ENCODE measurements around the gene NDUFAF4.

NDUFAF4 gene

DNA sequence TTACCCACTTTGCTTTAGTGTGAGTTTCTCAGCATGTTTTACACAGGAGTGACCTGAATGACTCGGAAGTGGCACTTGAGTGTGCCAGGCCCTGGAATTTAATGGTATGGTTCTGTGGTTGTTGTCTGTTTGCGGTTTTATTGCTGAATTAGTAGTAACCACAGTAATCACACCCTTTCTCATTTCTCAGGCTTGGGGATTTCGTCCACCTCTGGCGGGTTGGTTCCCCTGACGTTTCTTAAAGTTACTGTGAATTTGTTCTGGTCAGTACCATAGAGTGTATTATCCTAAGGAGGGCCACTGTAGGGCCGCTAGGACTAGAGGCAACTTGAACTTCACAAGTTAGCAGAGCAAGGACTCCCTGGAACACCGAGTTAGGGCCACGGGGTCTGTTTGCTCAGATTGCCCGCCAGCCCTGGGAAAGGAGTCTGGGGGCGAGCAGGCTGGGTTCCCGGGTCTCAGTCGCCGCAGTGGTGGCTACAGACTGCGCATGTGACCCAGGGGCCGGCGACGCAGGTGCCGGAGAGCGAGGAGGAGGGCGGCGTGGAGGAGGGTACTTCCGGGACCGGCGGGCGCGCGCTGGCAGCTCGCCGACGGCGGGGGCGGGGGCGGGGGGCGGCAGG, 26.3 kb upstream of the NDUFAF4 start:
- H4K91ac ChIP-seq (ENCODE audit: low read depth, low read length, poor library complexity), result no peak overlapping the region
- peak overlapping the region; percentile 74 to 82 for H3K4me3 ChIP-seq (ENCODE audit: low read length in 2 of 2)
- no peaks in the 10 kb centered on the region for H3K9me3 ChIP-seq (replicated peaks in 1 of 2; ENCODE audit: control insufficient read depth in 2 of 2, insufficient read depth in 1 of 2, low read depth in 1 of 2, low read length in 2 of 2)
- peaks cover 2% of the 10 kb centered on the region in 2 donors for H3K4me1 ChIP-seq (ENCODE audit: control insufficient read depth in 2 of 2, insufficient read depth in 1 of 2, low read depth in 1 of 2, low read length in 2 of 2)
- peak overlapping the region; percentile 84 for H3K18ac ChIP-seq (ENCODE audit: low read length)
- H3K4me2 ChIP-seq (ENCODE audit: insufficient read depth, low read length, poor library complexity, severe bottlenecking), result peak overlapping the region; percentile 88
- H2BK5ac ChIP-seq (ENCODE audit: low read length), result no peak overlapping the region
- WGBS, 2 donors (ENCODE audit: extremely low coverage in 2 of 2, insufficient read length in 2 of 2, insufficient replicate concordance in 1 of 2), result no CpG with 5 or more reads among the region's 34 CpGs
- no peak overlapping the region for H3K14ac ChIP-seq (ENCODE audit: low read length)
- H3K27me3 ChIP-seq (ENCODE audit: control insufficient read depth in 3 of 3, insufficient read depth in 3 of 3, low read depth in 1 of 3, low read length in 3 of 3), result peaks cover 0 to 66% (median 0%) of the 10 kb centered on the region in 3 experiments
- no peak overlapping the region for H2BK12ac ChIP-seq (ENCODE audit: low read length)
- H2BK120ac ChIP-seq (ENCODE audit: low read depth, low read length), result no peak overlapping the region
- H3K23ac ChIP-seq (ENCODE audit: low read depth, low read length, poor library complexity), result no peak overlapping the region
- H3K9ac ChIP-seq (ENCODE audit: low read depth, low read length, poor library complexity), result peak overlapping the region; percentile 64
- DNase-seq (ENCODE audit: low spot score), result no peak
- H4K8ac ChIP-seq (ENCODE audit: low read depth, low read length), result no peak overlapping the region
- no peaks in the 10 kb centered on the region for H3K79me1 ChIP-seq (ENCODE audit: low read depth, low read length)
- no peaks in the 10 kb centered on the region for H3K36me3 ChIP-seq (replicated peaks in 1 of 2; ENCODE audit: control insufficient read depth in 2 of 2, insufficient read depth in 2 of 2, low read length in 2 of 2)
- no peak overlapping the region for H2AK5ac ChIP-seq (ENCODE audit: low read depth, low read length)
- peak overlapping the region; percentile 97 for H2AFZ ChIP-seq (ENCODE audit: low read length)
- H3K27ac ChIP-seq (replicated peaks; ENCODE audit: low read length), result no peak overlapping the region
- no peak overlapping the region for H3K4ac ChIP-seq (ENCODE audit: low read length)
- no peak overlapping the region for H2BK15ac ChIP-seq (ENCODE audit: low read length)

- Histone ChIP-seq H3K9ac (ENCODE audit: low read depth, low read length, poor library complexity) (no peak overlapping the region), H3K9me3 (replicated peaks in 1 of 2; ENCODE audit: control insufficient read depth in 2 of 2, insufficient read depth in 1 of 2, low read depth in 1 of 2, low read length in 2 of 2) (no peaks in the 10 kb centered on the region), H2AK5ac (ENCODE audit: low read depth, low read length) (no peak overlapping the region), H3K36me3 (replicated peaks in 1 of 2; ENCODE audit: control insufficient read depth in 2 of 2, insufficient read depth in 2 of 2, low read length in 2 of 2) (no peaks in the 10 kb centered on the region), H3K4me3 (ENCODE audit: low read length in 2 of 2) (peak overlapping the region in 1 of 2 donors; percentile 74), H3K14ac (ENCODE audit: low read length) (no peak overlapping the region), H3K4me1 (ENCODE audit: control insufficient read depth in 2 of 2, insufficient read depth in 1 of 2, low read depth in 1 of 2, low read length in 2 of 2) (peaks cover 2% of the 10 kb centered on the region in 2 donors), H3K79me1 (ENCODE audit: low read depth, low read length) (no peaks in the 10 kb centered on the region), H2BK5ac (ENCODE audit: low read length) (no peak overlapping the region), H2BK15ac (ENCODE audit: low read length) (no peak overlapping the region), H3K23ac (ENCODE audit: low read depth, low read length, poor library complexity) (no peak overlapping the region), H3K27ac (replicated peaks; ENCODE audit: low read length) (no peak overlapping the region), H4K91ac (ENCODE audit: low read depth, low read length, poor library complexity) (no peak overlapping the region), H2BK120ac (ENCODE audit: low read depth, low read length) (no peak overlapping the region), H3K4me2 (ENCODE audit: insufficient read depth, low read length, poor library complexity, severe bottlenecking) (no peak overlapping the region), H2BK12ac (ENCODE audit: low read length) (no peak overlapping the region), H3K4ac (ENCODE audit: low read length) (no peak overlapping the region), H3K27me3 (ENCODE audit: control insufficient read depth in 3 of 3, insufficient read depth in 3 of 3, low read depth in 1 of 3, low read length in 3 of 3) (peaks cover 0 to 67% (median 0%) of the 10 kb centered on the region in 3 experiments), H4K8ac (ENCODE audit: low read depth, low read length) (no peak overlapping the region), H3K18ac (ENCODE audit: low read length) (no peak overlapping the region), H2AFZ (ENCODE audit: low read length) (peak overlapping the region; percentile 97)
- DNase-seq (ENCODE audit: low spot score), result no peak
- WGBS, 2 donors (ENCODE audit: extremely low coverage in 2 of 2, insufficient read length in 2 of 2, insufficient replicate concordance in 1 of 2), result no CpG with 5 or more reads among the region's 3 CpGs
Measured at GRCh38 chr6:96923400-96923799, 25.7 kb upstream of the NDUFAF4 start.

GRCh38 chr6:96917098-96917497, 19.4 kb upstream of the NDUFAF4 start:
- no CpG with 5 or more reads among the region's 1 CpG for WGBS, 2 donors (ENCODE audit: extremely low coverage in 2 of 2, insufficient read length in 2 of 2, insufficient replicate concordance in 1 of 2)
- no peak overlapping the region for H3K4me3 ChIP-seq (ENCODE audit: low read length in 2 of 2)
- no peak for DNase-seq (ENCODE audit: low spot score)
- H3K9ac ChIP-seq (ENCODE audit: low read depth, low read length, poor library complexity), result no peak overlapping the region
- H2BK12ac ChIP-seq (ENCODE audit: low read length), result no peak overlapping the region
- no peak overlapping the region for H3K23ac ChIP-seq (ENCODE audit: low read depth, low read length, poor library complexity)
- H3K79me1 ChIP-seq (ENCODE audit: low read depth, low read length), result peaks cover 2% of the 10 kb centered on the region
- no peak overlapping the region for H2BK120ac ChIP-seq (ENCODE audit: low read depth, low read length)
- no peak overlapping the region for H4K91ac ChIP-seq (ENCODE audit: low read depth, low read length, poor library complexity)
- H2BK5ac ChIP-seq (ENCODE audit: low read length), result no peak overlapping the region
- H3K27me3 ChIP-seq (ENCODE audit: control insufficient read depth in 3 of 3, insufficient read depth in 3 of 3, low read depth in 1 of 3, low read length in 3 of 3), result peaks cover 0 to 32% (median 0%) of the 10 kb centered on the region in 3 experiments
- H4K8ac ChIP-seq (ENCODE audit: low read depth, low read length), result no peak overlapping the region
- no peaks in the 10 kb centered on the region for H3K4me1 ChIP-seq (ENCODE audit: control insufficient read depth in 2 of 2, insufficient read depth in 1 of 2, low read depth in 1 of 2, low read length in 2 of 2)
- H3K4me2 ChIP-seq (ENCODE audit: insufficient read depth, low read length, poor library complexity, severe bottlenecking), result no peak overlapping the region
- H3K36me3 ChIP-seq (replicated peaks in 1 of 2; ENCODE audit: control insufficient read depth in 2 of 2, insufficient read depth in 2 of 2, low read length in 2 of 2), result no peaks in the 10 kb centered on the region
- no peaks in the 10 kb centered on the region for H3K9me3 ChIP-seq (replicated peaks in 1 of 2; ENCODE audit: control insufficient read depth in 2 of 2, insufficient read depth in 1 of 2, low read depth in 1 of 2, low read length in 2 of 2)
- H3K14ac ChIP-seq (ENCODE audit: low read length), result no peak overlapping the region
- H3K4ac ChIP-seq (ENCODE audit: low read length), result no peak overlapping the region
- H3K18ac ChIP-seq (ENCODE audit: low read length), result no peak overlapping the region
- no peak overlapping the region for H2BK15ac ChIP-seq (ENCODE audit: low read length)
- H2AK5ac ChIP-seq (ENCODE audit: low read depth, low read length), result no peak overlapping the region
- no peak overlapping the region for H3K27ac ChIP-seq (replicated peaks; ENCODE audit: low read length)
- H2AFZ ChIP-seq (ENCODE audit: low read length), result no peak overlapping the region

DNA sequence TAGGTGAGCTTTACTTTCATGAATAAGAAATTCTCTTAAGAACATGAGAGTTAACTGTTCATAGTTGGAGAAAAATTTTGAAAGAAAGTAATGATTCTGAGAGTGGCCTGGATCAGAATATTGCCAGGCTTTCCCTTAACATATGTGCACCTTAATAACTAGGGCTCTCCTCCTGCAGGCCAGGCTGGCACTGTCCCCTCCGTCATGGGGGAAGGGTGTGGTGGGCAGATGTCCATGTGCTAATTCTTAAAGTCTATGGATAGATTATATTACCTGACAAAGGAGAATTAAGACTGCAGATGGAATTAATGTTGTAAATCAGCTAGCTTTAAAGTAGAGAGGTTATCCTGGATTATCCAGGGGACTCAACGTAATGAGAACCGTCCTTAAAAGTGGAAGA, 15.9 kb upstream of the NDUFAF4 start:
- no peak overlapping the region for H3K23ac ChIP-seq (ENCODE audit: low read depth, low read length, poor library complexity)
- H3K9me3 ChIP-seq (replicated peaks in 1 of 2; ENCODE audit: control insufficient read depth in 2 of 2, insufficient read depth in 1 of 2, low read depth in 1 of 2, low read length in 2 of 2), result no peaks in the 10 kb centered on the region
- no peaks in the 10 kb centered on the region for H3K4me1 ChIP-seq (ENCODE audit: control insufficient read depth in 2 of 2, insufficient read depth in 1 of 2, low read depth in 1 of 2, low read length in 2 of 2)
- no peak overlapping the region for H2AK5ac ChIP-seq (ENCODE audit: low read depth, low read length)
- H3K18ac ChIP-seq (ENCODE audit: low read length), result no peak overlapping the region
- no peak overlapping the region for H4K8ac ChIP-seq (ENCODE audit: low read depth, low read length)
- peaks cover 0 to 18% (median 1%) of the 10 kb centered on the region in 3 experiments for H3K27me3 ChIP-seq (ENCODE audit: control insufficient read depth in 3 of 3, insufficient read depth in 3 of 3, low read depth in 1 of 3, low read length in 3 of 3)
- no peak overlapping the region for H3K4me3 ChIP-seq (ENCODE audit: low read length in 2 of 2)
- no peak overlapping the region for H3K9ac ChIP-seq (ENCODE audit: low read depth, low read length, poor library complexity)
- no peak overlapping the region for H2BK120ac ChIP-seq (ENCODE audit: low read depth, low read length)
- no peak overlapping the region for H4K91ac ChIP-seq (ENCODE audit: low read depth, low read length, poor library complexity)
- DNase-seq (ENCODE audit: low spot score), result no peak
- H3K79me1 ChIP-seq (ENCODE audit: low read depth, low read length), result peaks cover 2% of the 10 kb centered on the region
- H2BK12ac ChIP-seq (ENCODE audit: low read length), result no peak overlapping the region
- no peak overlapping the region for H3K27ac ChIP-seq (replicated peaks; ENCODE audit: low read length)
- no peak overlapping the region for H3K4me2 ChIP-seq (ENCODE audit: insufficient read depth, low read length, poor library complexity, severe bottlenecking)
- WGBS, 2 donors (ENCODE audit: extremely low coverage in 2 of 2, insufficient read length in 2 of 2, insufficient replicate concordance in 1 of 2), result no CpG with 5 or more reads among the region's 3 CpGs
- no peak overlapping the region for H3K14ac ChIP-seq (ENCODE audit: low read length)
- no peak overlapping the region for H3K4ac ChIP-seq (ENCODE audit: low read length)
- H2BK15ac ChIP-seq (ENCODE audit: low read length), result no peak overlapping the region
- no peaks in the 10 kb centered on the region for H3K36me3 ChIP-seq (replicated peaks in 1 of 2; ENCODE audit: control insufficient read depth in 2 of 2, insufficient read depth in 2 of 2, low read length in 2 of 2)
- H2AFZ ChIP-seq (ENCODE audit: low read length), result no peak overlapping the region
- H2BK5ac ChIP-seq (ENCODE audit: low read length), result no peak overlapping the region

Data from neuronal stem cell (in vitro differentiated cells).